ENCODE data around the gene BRD7. TPM values are rescaled to one million over a fixed set of nuclear protein-coding genes. Genes with fewer than 3 reads are reported as not detected.

Gene BRD7
- total and polyA plus RNA-seq, 2 of the 13 experiments (the other 11 are each of a cell fraction or from before 2014, with no cell fraction given) = 82.3 to 149 TPM

DNA sequence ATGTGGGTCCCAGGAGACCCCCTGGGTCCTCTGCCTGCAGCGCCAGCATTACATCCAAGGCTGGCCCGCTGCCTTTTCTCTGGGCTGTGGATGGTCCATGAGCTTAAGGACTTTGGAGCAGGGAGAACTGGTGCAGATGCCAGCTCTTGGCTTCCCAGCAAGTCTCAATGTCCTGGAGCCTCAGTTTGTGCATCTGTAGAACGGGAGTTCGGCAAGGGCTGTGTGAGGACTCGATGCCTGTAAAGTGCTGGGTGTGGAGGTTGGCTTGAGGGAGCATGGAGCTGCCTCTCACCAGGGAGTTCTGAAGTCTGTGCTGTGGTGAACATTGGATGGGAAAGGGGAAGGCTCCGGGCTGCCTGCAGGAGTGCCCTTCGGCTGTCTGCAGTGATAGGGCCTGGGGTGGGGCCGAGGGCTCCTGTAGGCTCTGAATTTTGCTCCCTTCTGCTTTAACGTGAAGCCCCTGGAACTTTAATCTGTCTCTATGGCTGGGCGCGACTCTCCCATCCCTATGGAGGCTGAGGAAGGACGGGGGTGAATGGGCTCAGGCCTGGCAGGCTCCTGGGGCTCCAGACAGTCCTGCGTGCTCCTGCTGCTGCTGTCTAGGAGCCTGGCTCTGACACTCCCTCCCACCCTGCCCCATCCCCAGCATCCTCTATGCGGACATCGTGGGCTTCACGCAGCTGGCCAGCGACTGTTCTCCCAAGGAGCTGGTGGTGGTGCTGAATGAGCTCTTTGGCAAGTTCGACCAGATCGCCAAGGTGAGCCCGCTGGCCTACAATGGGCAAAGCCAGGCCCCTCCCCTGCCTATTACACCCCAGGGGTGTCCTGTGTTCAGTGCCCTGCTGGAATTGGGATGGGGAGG lies 74.6 kb downstream of the BRD7 start (continued):
- TF ChIP-seq, protein P1, sequence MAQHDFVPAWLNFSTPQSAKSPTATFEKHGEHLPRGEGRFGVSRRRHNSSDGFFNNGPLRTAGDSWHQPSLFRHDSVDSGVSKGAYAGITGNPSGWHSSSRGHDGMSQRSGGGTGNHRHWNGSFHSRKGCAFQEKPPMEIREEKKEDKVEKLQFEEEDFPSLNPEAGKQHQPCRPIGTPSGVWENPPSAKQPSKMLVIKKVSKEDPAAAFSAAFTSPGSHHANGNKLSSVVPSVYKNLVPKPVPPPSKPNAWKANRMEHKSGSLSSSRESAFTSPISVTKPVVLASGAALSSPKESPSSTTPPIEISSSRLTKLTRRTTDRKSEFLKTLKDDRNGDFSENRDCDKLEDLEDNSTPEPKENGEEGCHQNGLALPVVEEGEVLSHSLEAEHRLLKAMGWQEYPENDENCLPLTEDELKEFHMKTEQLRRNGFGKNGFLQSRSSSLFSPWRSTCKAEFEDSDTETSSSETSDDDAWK (CRISPR knock-in tag; IDR thresholded peaks at IDR 0.05) = no peak
- TF ChIP-seq, protein P2, sequence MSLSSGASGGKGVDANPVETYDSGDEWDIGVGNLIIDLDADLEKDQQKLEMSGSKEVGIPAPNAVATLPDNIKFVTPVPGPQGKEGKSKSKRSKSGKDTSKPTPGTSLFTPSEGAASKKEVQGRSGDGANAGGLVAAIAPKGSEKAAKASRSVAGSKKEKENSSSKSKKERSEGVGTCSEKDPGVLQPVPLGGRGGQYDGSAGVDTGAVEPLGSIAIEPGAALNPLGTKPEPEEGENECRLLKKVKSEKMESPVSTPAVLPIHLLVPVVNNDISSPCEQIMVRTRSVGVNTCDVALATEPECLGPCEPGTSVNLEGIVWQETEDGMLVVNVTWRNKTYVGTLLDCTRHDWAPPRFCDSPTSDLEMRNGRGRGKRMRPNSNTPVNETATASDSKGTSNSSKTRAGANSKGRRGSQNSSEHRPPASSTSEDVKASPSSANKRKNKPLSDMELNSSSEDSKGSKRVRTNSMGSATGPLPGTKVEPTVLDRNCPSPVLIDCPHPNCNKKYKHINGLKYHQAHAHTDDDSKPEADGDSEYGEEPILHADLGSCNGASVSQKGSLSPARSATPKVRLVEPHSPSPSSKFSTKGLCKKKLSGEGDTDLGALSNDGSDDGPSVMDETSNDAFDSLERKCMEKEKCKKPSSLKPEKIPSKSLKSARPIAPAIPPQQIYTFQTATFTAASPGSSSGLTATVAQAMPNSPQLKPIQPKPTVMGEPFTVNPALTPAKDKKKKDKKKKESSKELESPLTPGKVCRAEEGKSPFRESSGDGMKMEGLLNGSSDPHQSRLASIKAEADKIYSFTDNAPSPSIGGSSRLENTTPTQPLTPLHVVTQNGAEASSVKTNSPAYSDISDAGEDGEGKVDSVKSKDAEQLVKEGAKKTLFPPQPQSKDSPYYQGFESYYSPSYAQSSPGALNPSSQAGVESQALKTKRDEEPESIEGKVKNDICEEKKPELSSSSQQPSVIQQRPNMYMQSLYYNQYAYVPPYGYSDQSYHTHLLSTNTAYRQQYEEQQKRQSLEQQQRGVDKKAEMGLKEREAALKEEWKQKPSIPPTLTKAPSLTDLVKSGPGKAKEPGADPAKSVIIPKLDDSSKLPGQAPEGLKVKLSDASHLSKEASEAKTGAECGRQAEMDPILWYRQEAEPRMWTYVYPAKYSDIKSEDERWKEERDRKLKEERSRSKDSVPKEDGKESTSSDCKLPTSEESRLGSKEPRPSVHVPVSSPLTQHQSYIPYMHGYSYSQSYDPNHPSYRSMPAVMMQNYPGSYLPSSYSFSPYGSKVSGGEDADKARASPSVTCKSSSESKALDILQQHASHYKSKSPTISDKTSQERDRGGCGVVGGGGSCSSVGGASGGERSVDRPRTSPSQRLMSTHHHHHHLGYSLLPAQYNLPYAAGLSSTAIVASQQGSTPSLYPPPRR (CRISPR knock-in tag; IDR thresholded peaks at IDR 0.05; ENCODE audit: borderline replicate concordance) = no peak
- TF ChIP-seq ZNF766 (CRISPR knock-in tag; IDR thresholded peaks at IDR 0.05; ENCODE audit: borderline replicate concordance) = no peak

All from HepG2 (cell line).